Stimulated activated CD4-positive, alpha-beta T cell treated with anti-CD3 and anti-CD28 coated beads, Interleukin-1b, Interleukin-23, amount 100 ng/mL, for 1 hour (primary cell): Measurements from ENCODE around the gene WDR73.

Experiments used
- DNase-seq, 2 donors: peaks; one replicate each; pipeline ENCODE4 v3.0.0-alpha.2; 2020; ENCODE audit warnings: low read depth in 2 of 2

The WDR73 gene

GRCh38 chr15:84611631-84612030 is 42.5 kb downstream of the WDR73 start:
- no peak for DNase-seq

- DNase-seq = no peak
Measured at GRCh38 chr15:84609818-84610525, 44.1 kb downstream of the WDR73 start.

- DNase-seq = no peak
Measured at GRCh38 chr15:84608707-84609284, 45.3 kb downstream of the WDR73 start.

GRCh38 chr15:84606653-84607120 is 47.4 kb downstream of the WDR73 start:
- no peak for DNase-seq

GRCh38 chr15:84605554-84605882 is 48.6 kb downstream of the WDR73 start:
- no peak for DNase-seq

GRCh38 chr15:84604826-84605553 is 49.1 kb downstream of the WDR73 start:
- DNase-seq = peak in 1 of 2 donors; percentile 14

GRCh38 chr15:84603630-84604379 is 50.3 kb downstream of the WDR73 start:
- DNase-seq = no peak

GRCh38 chr15:84601555-84601838 is 52.6 kb downstream of the WDR73 start:
- DNase-seq = no peak

GRCh38 chr15:84600687-84601554 is 53.2 kb downstream of the WDR73 start, which contains the start of gene ZSCAN2:
TSS of gene ZSCAN2 (plus strand) at chr15:84601009. CDS start at chr15:84603928, 2,919 bp downstream.
- peak; percentile 77 to 85 for DNase-seq

GRCh38 chr15:84600331-84600686 is 53.8 kb downstream of the WDR73 start:
- DNase-seq = peak in 1 of 2 donors; percentile 17

GRCh38 chr15:84599906-84600305 is 54.2 kb downstream of the WDR73 start:
- DNase-seq = no peak

GRCh38 chr15:84598993-84599392 is 55.1 kb downstream of the WDR73 start:
- DNase-seq = no peak

- DNase-seq = no peak
Measured at GRCh38 chr15:84598250-84598649, 55.8 kb downstream of the WDR73 start.

- no peak for DNase-seq
Measured at GRCh38 chr15:84597296-84597695, 56.8 kb downstream of the WDR73 start.

- no peak for DNase-seq
Measured at GRCh38 chr15:84595660-84596059, 58.4 kb downstream of the WDR73 start.

GRCh38 chr15:84594617-84595290 is 59.3 kb downstream of the WDR73 start:
- no peak for DNase-seq

- DNase-seq = no peak
Measured at GRCh38 chr15:84591815-84592214, 62.3 kb downstream of the WDR73 start.

GRCh38 chr15:84590406-84590805 is 63.7 kb downstream of the WDR73 start:
- no peak for DNase-seq
